Measurements from ENCODE around the gene ZNF385D. TPM values are rescaled to one million over a fixed set of nuclear protein-coding genes. Genes with fewer than 3 reads are reported as not detected.

Gene ZNF385D
- total RNA-seq, 1 experiment from 2014 or later, result not detected

DNA sequence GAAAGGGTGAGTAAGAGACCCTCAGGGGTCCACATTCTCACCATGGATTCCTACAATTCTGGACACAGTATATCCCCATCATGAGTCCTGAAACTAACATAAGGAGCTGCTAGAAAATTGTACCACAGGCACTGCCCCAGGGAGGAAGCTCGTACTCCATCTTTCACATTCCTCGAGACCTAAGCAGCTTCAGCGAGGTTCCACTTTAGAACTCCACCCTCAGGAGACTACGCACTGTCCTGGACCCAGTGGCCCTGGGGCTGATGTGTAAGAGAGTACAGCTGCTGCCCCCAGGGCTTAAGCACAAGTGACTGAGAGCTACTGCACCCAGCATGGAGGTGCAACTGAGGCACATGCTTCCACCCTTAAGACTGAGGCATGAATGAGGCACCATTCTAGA is 352.5 kb downstream of the ZNF385D start:
- Histone ChIP-seq H3K4me1 (ENCODE audit: insufficient read depth, low read length, poor library complexity, severe bottlenecking) (no peaks in the 10 kb centered on the region), H3K9me3 (ENCODE audit: low read depth, low read length, poor library complexity, severe bottlenecking) (peaks cover 11% of the 10 kb centered on the region), H3K4me3 (ENCODE audit: low read depth, low read length, poor library complexity, severe bottlenecking) (no peak overlapping the region), H3K27ac (ENCODE audit: low read depth, low read length, poor library complexity, severe bottlenecking) (no peak overlapping the region), H3K36me3 (ENCODE audit: insufficient read depth, low read length, poor library complexity, severe bottlenecking) (no peaks in the 10 kb centered on the region), H3K27me3 (replicated peaks; ENCODE audit: insufficient read depth, low read depth, low read length, poor library complexity) (no peaks in the 10 kb centered on the region)
- ChIA-PET CTCF (no interaction called here), POLR2A (ENCODE audit: low non-redundant PET) (no interaction called here)
- no TSS peak for BruUV-seq (replicated peaks)
- DNase-seq (ENCODE audit: low spot score), result no peak
- intact Hi-C loops (cut with micrococcal nuclease; ENCODE audit: unreplicated experiment), result no loop called here
- no peak for TF ChIP-seq EZH2 (IDR thresholded peaks at IDR 0.05; ENCODE audit: borderline replicate concordance, low read depth, low read length, poor library complexity, severe bottlenecking)
- TF ChIP-seq, protein P1, sequence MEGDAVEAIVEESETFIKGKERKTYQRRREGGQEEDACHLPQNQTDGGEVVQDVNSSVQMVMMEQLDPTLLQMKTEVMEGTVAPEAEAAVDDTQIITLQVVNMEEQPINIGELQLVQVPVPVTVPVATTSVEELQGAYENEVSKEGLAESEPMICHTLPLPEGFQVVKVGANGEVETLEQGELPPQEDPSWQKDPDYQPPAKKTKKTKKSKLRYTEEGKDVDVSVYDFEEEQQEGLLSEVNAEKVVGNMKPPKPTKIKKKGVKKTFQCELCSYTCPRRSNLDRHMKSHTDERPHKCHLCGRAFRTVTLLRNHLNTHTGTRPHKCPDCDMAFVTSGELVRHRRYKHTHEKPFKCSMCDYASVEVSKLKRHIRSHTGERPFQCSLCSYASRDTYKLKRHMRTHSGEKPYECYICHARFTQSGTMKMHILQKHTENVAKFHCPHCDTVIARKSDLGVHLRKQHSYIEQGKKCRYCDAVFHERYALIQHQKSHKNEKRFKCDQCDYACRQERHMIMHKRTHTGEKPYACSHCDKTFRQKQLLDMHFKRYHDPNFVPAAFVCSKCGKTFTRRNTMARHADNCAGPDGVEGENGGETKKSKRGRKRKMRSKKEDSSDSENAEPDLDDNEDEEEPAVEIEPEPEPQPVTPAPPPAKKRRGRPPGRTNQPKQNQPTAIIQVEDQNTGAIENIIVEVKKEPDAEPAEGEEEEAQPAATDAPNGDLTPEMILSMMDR (conservative IDR thresholded peaks at IDR 0.05; ENCODE audit: low read depth, low read length), result no peak

DNA sequence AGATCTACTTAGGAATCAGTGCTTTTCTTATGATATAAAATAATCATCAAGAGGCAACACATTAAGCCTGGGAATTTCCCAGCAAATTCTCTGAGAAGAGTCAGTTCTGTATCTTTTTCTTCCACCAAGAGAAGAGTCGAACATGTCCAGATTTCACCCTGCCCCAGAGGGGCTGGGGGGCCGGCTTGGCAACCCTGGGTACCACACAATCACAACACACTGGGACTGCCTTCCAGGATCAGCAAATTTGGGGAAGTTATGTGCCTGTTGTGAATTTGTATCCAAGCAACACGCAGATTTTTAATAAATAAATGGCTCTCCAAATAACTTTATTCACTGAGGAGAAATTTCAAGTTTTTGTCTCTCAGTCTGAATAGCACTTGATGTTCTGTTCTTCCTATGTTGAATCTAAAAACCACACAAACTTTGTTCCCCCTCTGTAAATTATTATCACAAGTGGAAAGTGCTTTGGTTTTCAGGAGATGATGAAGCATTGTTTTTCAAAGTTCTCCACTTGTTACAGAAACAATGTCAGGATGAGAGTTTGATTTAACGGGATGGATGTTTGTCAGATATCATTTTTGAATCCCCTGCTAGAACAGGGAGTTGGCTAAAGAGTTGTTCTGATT is 357.2 kb downstream of the ZNF385D start:
- no peak for DNase-seq (ENCODE audit: low spot score)
- ChIA-PET CTCF (no interaction called here), POLR2A (ENCODE audit: low non-redundant PET) (no interaction called here)
- intact Hi-C loops (cut with micrococcal nuclease; ENCODE audit: unreplicated experiment), result no loop called here
- no peak for TF ChIP-seq EZH2 (IDR thresholded peaks at IDR 0.05; ENCODE audit: borderline replicate concordance, low read depth, low read length, poor library complexity, severe bottlenecking)
- TF ChIP-seq, protein P1 (conservative IDR thresholded peaks at IDR 0.05; ENCODE audit: low read depth, low read length), result no peak
- Histone ChIP-seq H3K27ac (ENCODE audit: low read depth, low read length, poor library complexity, severe bottlenecking) (no peak overlapping the region), H3K4me3 (ENCODE audit: low read depth, low read length, poor library complexity, severe bottlenecking) (no peak overlapping the region), H3K27me3 (replicated peaks; ENCODE audit: insufficient read depth, low read depth, low read length, poor library complexity) (no peaks in the 10 kb centered on the region), H3K4me1 (ENCODE audit: insufficient read depth, low read length, poor library complexity, severe bottlenecking) (no peaks in the 10 kb centered on the region), H3K36me3 (ENCODE audit: insufficient read depth, low read length, poor library complexity, severe bottlenecking) (no peaks in the 10 kb centered on the region), H3K9me3 (ENCODE audit: low read depth, low read length, poor library complexity, severe bottlenecking) (peaks cover 20% of the 10 kb centered on the region)
- no TSS peak for BruUV-seq (replicated peaks)

DNA sequence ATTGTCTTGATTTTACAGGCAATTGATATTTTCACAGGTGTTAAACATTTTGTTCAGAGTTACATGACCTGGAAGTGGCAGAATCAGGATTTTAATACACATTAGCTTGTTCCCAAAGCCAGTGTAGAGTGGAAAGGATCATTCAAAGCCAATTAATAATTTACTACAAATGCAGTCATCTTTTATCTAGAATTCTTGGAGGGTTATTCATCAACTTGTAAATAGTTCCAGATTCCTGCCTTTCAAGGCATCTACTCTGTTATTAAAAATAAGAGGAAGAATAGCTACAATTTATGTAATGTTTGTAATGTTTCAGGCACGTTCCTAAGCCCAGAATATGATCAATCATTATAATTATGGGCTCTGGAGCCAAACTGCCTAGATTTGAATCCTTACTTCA is 358.5 kb downstream of the ZNF385D start:
- no peaks in the 10 kb centered on the region for H3K4me1 ChIP-seq (ENCODE audit: insufficient read depth, low read length, poor library complexity, severe bottlenecking)
- peaks cover 29% of the 10 kb centered on the region for H3K9me3 ChIP-seq (ENCODE audit: low read depth, low read length, poor library complexity, severe bottlenecking)
- DNase-seq (ENCODE audit: low spot score), result no peak
- H3K36me3 ChIP-seq (ENCODE audit: insufficient read depth, low read length, poor library complexity, severe bottlenecking), result no peaks in the 10 kb centered on the region
- H3K27me3 ChIP-seq (replicated peaks; ENCODE audit: insufficient read depth, low read depth, low read length, poor library complexity), result no peaks in the 10 kb centered on the region
- intact Hi-C loops (cut with micrococcal nuclease; ENCODE audit: unreplicated experiment), result no loop called here
- ChIA-PET POLR2A (ENCODE audit: low non-redundant PET) (no interaction called here), CTCF (no interaction called here)
- TF ChIP-seq, protein P1 (conservative IDR thresholded peaks at IDR 0.05; ENCODE audit: low read depth, low read length), result no peak
- no peak for TF ChIP-seq EZH2 (IDR thresholded peaks at IDR 0.05; ENCODE audit: borderline replicate concordance, low read depth, low read length, poor library complexity, severe bottlenecking)
- H3K4me3 ChIP-seq (ENCODE audit: low read depth, low read length, poor library complexity, severe bottlenecking), result no peak overlapping the region
- no TSS peak for BruUV-seq (replicated peaks)
- no peak overlapping the region for H3K27ac ChIP-seq (ENCODE audit: low read depth, low read length, poor library complexity, severe bottlenecking)
